Measurements from ENCODE around the gene PSMG4.

Gene PSMG4

GRCh38 chr6:3293271-3294155 is 34.8 kb downstream of the PSMG4 start:
- DNase-seq (ENCODE audit: low read depth) = no peak
- no peak for TF ChIP-seq CTCF (IDR thresholded peaks at IDR 0.05; ENCODE audit: low read depth, low read length, missing control alignments)
- no peak overlapping the region for H3K4me3 ChIP-seq (ENCODE audit: low read depth, low read length)

GRCh38 chr6:3294396-3294795 is 35.6 kb downstream of the PSMG4 start:
- no peak for DNase-seq (ENCODE audit: low read depth)
- no peak for TF ChIP-seq CTCF (IDR thresholded peaks at IDR 0.05; ENCODE audit: low read depth, low read length, missing control alignments)
- H3K4me3 ChIP-seq (ENCODE audit: low read depth, low read length) = no peak overlapping the region

- peak; percentile 13 for TF ChIP-seq CTCF (IDR thresholded peaks at IDR 0.05; ENCODE audit: low read depth, low read length, missing control alignments)
- no peak overlapping the region for H3K4me3 ChIP-seq (ENCODE audit: low read depth, low read length)
- DNase-seq (ENCODE audit: low read depth) = no peak
These were observed 36.4 kb downstream of the PSMG4 start for GRCh38 chr6:3294921-3295871.

GRCh38 chr6:3296078-3296477 is 37.3 kb downstream of the PSMG4 start:
- TF ChIP-seq CTCF (IDR thresholded peaks at IDR 0.05; ENCODE audit: low read depth, low read length, missing control alignments) = no peak
- no peak for DNase-seq (ENCODE audit: low read depth)

GRCh38 chr6:3296537-3296936 is 37.8 kb downstream of the PSMG4 start:
- H3K4me3 ChIP-seq (ENCODE audit: low read depth, low read length) = no peak overlapping the region
- no peak for DNase-seq (ENCODE audit: low read depth)
- no peak for TF ChIP-seq CTCF (IDR thresholded peaks at IDR 0.05; ENCODE audit: low read depth, low read length, missing control alignments)

More at GRCh38 chr6:3296078-3296477, 37.3 kb downstream of the PSMG4 start:
- no peak overlapping the region for H3K4me3 ChIP-seq (ENCODE audit: low read depth, low read length)

GRCh38 chr6:3297006-3297405 is 38.3 kb downstream of the PSMG4 start:
- no peak for TF ChIP-seq CTCF (IDR thresholded peaks at IDR 0.05; ENCODE audit: low read depth, low read length, missing control alignments)
- DNase-seq (ENCODE audit: low read depth) = no peak
- H3K4me3 ChIP-seq (ENCODE audit: low read depth, low read length) = no peak overlapping the region

Data from GM12864 (cell line).